K562 (cell line): ENCODE measurements around the gene FHIT. TPM values are rescaled to one million over a fixed set of nuclear protein-coding genes. Genes with fewer than 3 reads are reported as not detected.

Experiments used
- ATAC-seq: fragments of 200-7000 bp; cut with Tn5 transposase; 3 replicates; pipeline ENCODE4 v1.9.1; 2020; ENCODE audit warnings: moderate library complexity
- BruUV-seq: library from RNA; stranded (reverse); fragments of 400-500 nt; replicated peaks from 2 replicates; lab custom pipeline; 2021; lab: Mats Ljungman, UMichigan
- CTCF ChIA-PET: fragments of 300-600 bp; formaldehyde crosslinking; extraction: SDS; loops from one replicate; lab custom pipeline; 2021; ENCODE audit warnings: low intra/inter-chr PET ratio; lab: Yijun Ruan, JAX
- POLR2A ChIA-PET: fragments of 300-600, 350-650 bp; sonication (Branson Sonifier 250); formaldehyde crosslinking; extraction: SDS; loops from one replicate; lab custom pipeline; 2021; ENCODE audit warnings: antibody characterized with exemption, inconsistent platforms; lab: Yijun Ruan, JAX
- DNase-seq, 4 experiments: peaks; one replicate each; pipeline versions ENCODE4 v3.0.0 to v3.0.0-alpha.2; 2011 to 2018; ENCODE audit warnings: low spot score in 3 of 4, mixed read lengths in 3 of 4; ENCODE audit errors: extremely low read depth in 1 of 4
- FAIRE-seq: peaks from 2 replicates; lab custom pipeline; 2011; peaks lifted over from hg19 to GRCh38; lab: Jason Lieb, UNC
- H2AFZ ChIP-seq: 2 replicates; pipeline ENCODE4 v1.6.0; 2011; ENCODE audit warnings: low read depth, low read length, control low read depth, inconsistent platforms
- H3K27ac ChIP-seq: fragments of 200-600 bp; 3 replicates; pipeline ENCODE4 v1.8.0; 2011; ENCODE audit warnings: low read depth, mild to moderate bottlenecking, control low read depth, inconsistent platforms, low read length, moderate library complexity, mixed read lengths; ENCODE audit errors: extremely low read depth
- H3K27me3 ChIP-seq, 2 experiments: fragments of 300-600 bp in 1 of 2; 2 replicates in 1 of 2; 3 replicates in 1 of 2; pipeline versions ENCODE4 v1.6.0 to v1.8.0; 2011; ENCODE audit warnings: inconsistent platforms in 2 of 2, low read length in 2 of 2, mild to moderate bottlenecking in 1 of 2, mixed read lengths in 1 of 2, moderate library complexity in 1 of 2; ENCODE audit not compliant: control insufficient read depth in 2 of 2, insufficient read depth in 2 of 2
- H3K36me3 ChIP-seq: fragments of 300-600 bp; 3 replicates; pipeline ENCODE4 v1.8.0; 2011; ENCODE audit warnings: mild to moderate bottlenecking, low read length, inconsistent platforms; ENCODE audit not compliant: control insufficient read depth, insufficient read depth
- H3K4me1 ChIP-seq, 2 experiments: fragments of 200-600 bp in 1 of 2; replicated peaks in 1 of 2; 2 replicates in 1 of 2; 3 replicates in 1 of 2; pipeline versions ENCODE4 v1.5.1 to v1.8.0; 2011; ENCODE audit warnings: inconsistent platforms in 2 of 2, low read length in 2 of 2, mild to moderate bottlenecking in 1 of 2, mixed read lengths in 1 of 2, moderate library complexity in 1 of 2; ENCODE audit not compliant: control insufficient read depth in 2 of 2, insufficient read depth in 2 of 2
- H3K4me2 ChIP-seq: 2 replicates; pipeline ENCODE4 v1.6.1; 2011; ENCODE audit warnings: low read length, control low read depth, inconsistent platforms, mixed read lengths; ENCODE audit not compliant: insufficient read depth
- H3K4me3 ChIP-seq: fragments of 200-600 bp; sonication (generic), shearing (Covaris generic); 2 replicates; pipeline ENCODE4 v1.5.1; 2016; ENCODE audit warnings: control low read depth, inconsistent platforms
- H3K79me2 ChIP-seq: fragments of 200-600 bp; 3 replicates; pipeline ENCODE4 v1.8.0; 2011; ENCODE audit warnings: low read length, inconsistent platforms; ENCODE audit not compliant: control insufficient read depth, insufficient read depth
- H3K9ac ChIP-seq, 2 experiments: 2 replicates each; pipeline versions ENCODE4 v1.6.0 to v1.6.1; 2011; ENCODE audit warnings: low read depth in 2 of 2, low read length in 2 of 2, control low read depth in 1 of 2, inconsistent platforms in 1 of 2, mild to moderate bottlenecking in 1 of 2, mixed read lengths in 1 of 2; ENCODE audit not compliant: insufficient read depth in 1 of 2
- H3K9me1 ChIP-seq: one replicate; pipeline ENCODE4 v1.6.0; 2011; ENCODE audit warnings: inconsistent platforms, mild to moderate bottlenecking, low read length, moderate library complexity; ENCODE audit not compliant: control insufficient read depth, insufficient read depth
- H3K9me3 ChIP-seq: replicated peaks from 2 replicates; pipeline ENCODE4 v1.5.1; 2011; ENCODE audit warnings: low read depth, low read length, inconsistent platforms; ENCODE audit not compliant: control insufficient read depth, insufficient read depth
- H4K20me1 ChIP-seq: replicated peaks from 2 replicates; pipeline ENCODE4 v1.6.1; 2011; ENCODE audit warnings: low read length, inconsistent platforms, mixed read lengths; ENCODE audit not compliant: control insufficient read depth, insufficient read depth
- BRD4 ChIP-seq: fragments of 200-600 bp; sonication (generic); IDR thresholded peaks from 2 replicates; pipeline ENCODE4 v1.6.1; 2017; ENCODE audit warnings: inconsistent platforms
- CTCFL ChIP-seq: IDR thresholded peaks from 2 replicates; pipeline ENCODE4 v1.6.1; 2011; ENCODE audit warnings: borderline replicate concordance, low read depth, mild to moderate bottlenecking, moderate library complexity, low read length; ENCODE audit not compliant: insufficient read depth, poor library complexity, severe bottlenecking
- ERF ChIP-seq: fragments of 450-650 bp; formaldehyde crosslinking; IDR thresholded peaks from 2 replicates; pipeline ENCODE4 v1.4.0; 2020; ENCODE audit warnings: mild to moderate bottlenecking, mixed read lengths
- HDGF ChIP-seq: fragments of 450-650 bp; IDR thresholded peaks from 2 replicates; pipeline ENCODE4 v1.6.1; 2016
- RBM39 ChIP-seq: fragments of 200-400 bp; formaldehyde crosslinking; optimal IDR thresholded peaks from 2 replicates; pipeline ENCODE3; 2018; ENCODE audit warnings: low read depth, low read length
- RNF2 ChIP-seq: sonication (generic); IDR thresholded peaks from 2 replicates; pipeline ENCODE4 v1.6.1; 2016
- UBTF ChIP-seq, 2 experiments: IDR thresholded peaks; 2 replicates each; pipeline ENCODE4 v1.6.1; 2012; ENCODE audit warnings: improper control_type of control experiment in 2 of 2, low read depth in 2 of 2, low read length in 2 of 2, borderline replicate concordance in 1 of 2
- YBX1 ChIP-seq: fragments of 450-650 bp; IDR thresholded peaks from 2 replicates; pipeline ENCODE4 v1.7.1; 2016; ENCODE audit warnings: mild to moderate bottlenecking
- ZFP30 ChIP-seq: fragments of 250-450 bp; sonication (Bioruptor Pico); IDR thresholded peaks from 2 replicates; pipeline ENCODE4 v1.8.0; 2022; ENCODE audit warnings: moderate library complexity, mild to moderate bottlenecking, inconsistent platforms, borderline replicate concordance
- WGBS: fragments of 100-300 bp; shearing (Covaris generic); methylation state at CpG from one replicate; pipeline ENCODE4 v1.1.6; 2016; ENCODE audit warnings: low coverage, mixed read lengths; ENCODE audit not compliant: insufficient coverage; ENCODE audit errors: missing lambda C conversion rate; 5-methylcytosine and 5-hydroxymethylcytosine counted together
- in situ Hi-C: fragments of 300-500 bp; cut with MboI; formaldehyde crosslinking; loops from 4 replicates; pipeline ENCODE4 v1.15.0; 2018; ENCODE audit warnings: inconsistent platforms, mixed read lengths
- intact Hi-C: fragments of 100-400 bp; cut with micrococcal nuclease; formaldehyde crosslinking; loops from 2 replicates; pipeline ENCODE4 v1.14.2; 2022
- polyA plus RNA-seq, 8 experiments: library from polyadenylated mRNA; depleted of rRNA in 4 of 8; stranded (reverse) in 5 of 8; unstranded in 3 of 8; fragments of >200 nt; fragmentation: Nextera tagmentation in 2 of 8; fragmentation: Illumina TruSeq in 1 of 8; extraction: Ambion mirVana in 2 of 8; extraction: Trizol in 1 of 8; gene quantifications; 2 replicates each; pipeline versions ENCODE4 v1.2.1 to v1.2.3, GENCODE V29; 2011 to 2014; ENCODE audit warnings: inconsistent platforms in 1 of 8, missing spikeins in 1 of 8
- total RNA-seq, 7 experiments: library from RNA; depleted of rRNA in 6 of 7; stranded (reverse); fragments of >200 nt in 6 of 7; fragmentation: Illumina TruSeq in 2 of 7; extraction: Trizol in 2 of 7; gene quantifications; 2 replicates each; pipeline versions ENCODE4 v1.2.1 to v1.2.3, GENCODE V29; 2011 to 2021; ENCODE audit warnings: low replicate concordance in 1 of 7
- TF ChIP-seq, protein P1 (sequence below): sonication (generic); formaldehyde crosslinking; IDR thresholded peaks from 2 replicates; pipeline ENCODE4 v1.8.1; 2023; ENCODE audit warnings: mild to moderate bottlenecking, missing genetic modification reagents
- TF ChIP-seq, protein P2 (sequence below): fragments of 450-650 bp; IDR thresholded peaks from one replicate; pipeline ENCODE4 v1.6.1; 2018; ENCODE audit warnings: mild to moderate bottlenecking, moderate library complexity; ENCODE audit not compliant: partially characterized antibody
- TF ChIP-seq, protein P3 (sequence below): sonication (generic); formaldehyde crosslinking; IDR thresholded peaks from 2 replicates; pipeline ENCODE4 v1.8.0; 2023; ENCODE audit warnings: mild to moderate bottlenecking, missing genetic modification reagents

The FHIT gene
- total and polyA plus RNA-seq, 9 of the 15 experiments (the other 6 are each of a cell fraction or from before 2014, with no cell fraction given) = 1.7 to 9.1 (median 4.3) TPM

DNA sequence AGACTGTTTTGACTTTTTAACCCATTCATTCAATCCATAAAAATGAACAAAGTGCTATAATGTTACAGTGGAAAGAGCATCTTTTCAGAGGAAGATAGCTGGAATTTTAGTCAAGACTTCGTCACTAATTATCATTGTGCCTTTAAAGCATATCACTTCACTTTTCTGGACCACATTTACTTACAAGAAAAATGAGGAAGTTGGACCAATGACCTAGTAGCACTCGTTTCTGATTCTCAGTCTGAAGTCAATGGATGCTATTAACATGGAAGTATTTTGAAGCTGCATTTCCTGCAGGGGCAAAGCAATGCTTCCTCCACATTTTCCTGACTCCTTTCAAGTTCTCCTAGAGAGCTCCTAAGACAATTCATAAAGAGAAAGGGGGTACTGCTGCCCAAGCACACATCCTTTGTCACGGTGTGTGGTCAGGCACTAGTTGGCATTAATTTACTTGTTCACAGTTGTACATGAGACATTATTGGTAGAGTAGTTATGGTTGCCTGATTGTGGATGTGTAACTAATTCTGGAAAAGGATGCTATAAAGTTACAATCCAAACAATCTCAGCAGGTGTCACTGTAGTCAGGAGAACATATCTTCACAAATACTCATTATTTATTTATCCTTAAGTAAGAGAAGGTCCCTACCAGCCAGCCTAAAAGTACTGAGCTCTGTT, 1049.1 kb downstream of the FHIT start (continued):
- TF ChIP-seq ERF (CRISPR knock-in tag) (no peak), BRD4 (no peak), ZFP30 (no peak)

DNA sequence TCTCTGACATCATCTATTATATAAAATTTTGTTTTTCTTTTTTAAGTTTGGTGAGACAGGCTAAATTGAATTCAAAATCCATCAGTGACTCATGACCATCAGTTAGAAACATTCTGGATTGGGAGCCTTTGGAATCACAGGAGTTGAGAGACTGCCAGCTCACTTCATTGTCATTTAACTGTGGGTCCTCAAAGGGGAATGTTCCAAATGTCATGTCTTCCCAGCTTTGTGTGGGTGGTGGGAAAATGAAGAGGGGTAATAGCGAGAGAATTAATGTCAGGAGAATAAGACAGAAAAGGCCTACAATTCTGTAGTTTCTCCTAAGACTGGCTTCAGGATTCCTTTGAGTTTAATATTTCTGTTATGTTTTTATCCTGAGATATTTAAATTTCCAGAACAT, 1051.9 kb downstream of the FHIT start:
- no TSS peak for BruUV-seq
- Histone ChIP-seq H3K9me1 (no peaks in the 10 kb centered on the region), H3K27ac (no peak overlapping the region), H3K9me3 (no peaks in the 10 kb centered on the region), H3K4me1 (no peaks in the 10 kb centered on the region), H3K27me3 (no peaks in the 10 kb centered on the region), H3K4me3 (no peak overlapping the region), H3K4me2 (no peak overlapping the region), H4K20me1 (no peaks in the 10 kb centered on the region), H3K9ac (no peak overlapping the region), H2AFZ (no peak overlapping the region), H3K36me3 (no peaks in the 10 kb centered on the region), H3K79me2 (no peaks in the 10 kb centered on the region)
- WGBS = 0% methylated on average over 1 of the region's 1 CpG
- DNase-seq (no peak), ATAC-seq (no peak), FAIRE-seq (no peak)
- intact Hi-C loops (no loop called here), in situ Hi-C loops (no loop called here)
- ChIA-PET POLR2A (no interaction called here), CTCF (no interaction called here)
- TF ChIP-seq HDGF (no peak), YBX1 (no peak), UBTF (IDR thresholded peaks at IDR 0.05; ENCODE audit: borderline replicate concordance in 1 of 2, low read depth in 2 of 2, low read length in 2 of 2) (no peak), BRD4 (no peak), RNF2 (no peak), RBM39 (no peak), CTCFL (no peak)
- TF ChIP-seq, protein P1, sequence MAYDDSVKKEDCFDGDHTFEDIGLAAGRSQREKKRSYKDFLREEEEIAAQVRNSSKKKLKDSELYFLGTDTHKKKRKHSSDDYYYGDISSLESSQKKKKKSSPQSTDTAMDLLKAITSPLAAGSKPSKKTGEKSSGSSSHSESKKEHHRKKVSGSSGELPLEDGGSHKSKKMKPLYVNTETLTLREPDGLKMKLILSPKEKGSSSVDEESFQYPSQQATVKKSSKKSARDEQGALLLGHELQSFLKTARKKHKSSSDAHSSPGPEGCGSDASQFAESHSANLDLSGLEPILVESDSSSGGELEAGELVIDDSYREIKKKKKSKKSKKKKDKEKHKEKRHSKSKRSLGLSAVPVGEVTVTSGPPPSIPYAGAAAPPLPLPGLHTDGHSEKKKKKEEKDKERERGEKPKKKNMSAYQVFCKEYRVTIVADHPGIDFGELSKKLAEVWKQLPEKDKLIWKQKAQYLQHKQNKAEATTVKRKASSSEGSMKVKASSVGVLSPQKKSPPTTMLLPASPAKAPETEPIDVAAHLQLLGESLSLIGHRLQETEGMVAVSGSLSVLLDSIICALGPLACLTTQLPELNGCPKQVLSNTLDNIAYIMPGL (CRISPR knock-in tag) = no peak
- TF ChIP-seq, protein P2, sequence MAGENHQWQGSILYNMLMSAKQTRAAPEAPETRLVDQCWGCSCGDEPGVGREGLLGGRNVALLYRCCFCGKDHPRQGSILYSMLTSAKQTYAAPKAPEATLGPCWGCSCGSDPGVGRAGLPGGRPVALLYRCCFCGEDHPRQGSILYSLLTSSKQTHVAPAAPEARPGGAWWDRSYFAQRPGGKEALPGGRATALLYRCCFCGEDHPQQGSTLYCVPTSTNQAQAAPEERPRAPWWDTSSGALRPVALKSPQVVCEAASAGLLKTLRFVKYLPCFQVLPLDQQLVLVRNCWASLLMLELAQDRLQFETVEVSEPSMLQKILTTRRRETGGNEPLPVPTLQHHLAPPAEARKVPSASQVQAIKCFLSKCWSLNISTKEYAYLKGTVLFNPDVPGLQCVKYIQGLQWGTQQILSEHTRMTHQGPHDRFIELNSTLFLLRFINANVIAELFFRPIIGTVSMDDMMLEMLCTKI = no peak
- TF ChIP-seq, protein P3, sequence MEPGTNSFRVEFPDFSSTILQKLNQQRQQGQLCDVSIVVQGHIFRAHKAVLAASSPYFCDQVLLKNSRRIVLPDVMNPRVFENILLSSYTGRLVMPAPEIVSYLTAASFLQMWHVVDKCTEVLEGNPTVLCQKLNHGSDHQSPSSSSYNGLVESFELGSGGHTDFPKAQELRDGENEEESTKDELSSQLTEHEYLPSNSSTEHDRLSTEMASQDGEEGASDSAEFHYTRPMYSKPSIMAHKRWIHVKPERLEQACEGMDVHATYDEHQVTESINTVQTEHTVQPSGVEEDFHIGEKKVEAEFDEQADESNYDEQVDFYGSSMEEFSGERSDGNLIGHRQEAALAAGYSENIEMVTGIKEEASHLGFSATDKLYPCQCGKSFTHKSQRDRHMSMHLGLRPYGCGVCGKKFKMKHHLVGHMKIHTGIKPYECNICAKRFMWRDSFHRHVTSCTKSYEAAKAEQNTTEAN = no peak
